HG03097 (cell line): ENCODE results near the gene GSTA2.
"Not testable (repeated sequence)": the region's sequence is repeated elsewhere in the genome, so short reads cannot be mapped to it uniquely, and the experiment has no call there.

ENCODE experiments used
- ATAC-seq: cut with Tn5 transposase; IDR thresholded peaks from one replicate; pipeline ENCODE4 v1.9.1; 2021; ENCODE audit not compliant: unreplicated experiment, low FRiP score

The GSTA2 gene

DNA sequence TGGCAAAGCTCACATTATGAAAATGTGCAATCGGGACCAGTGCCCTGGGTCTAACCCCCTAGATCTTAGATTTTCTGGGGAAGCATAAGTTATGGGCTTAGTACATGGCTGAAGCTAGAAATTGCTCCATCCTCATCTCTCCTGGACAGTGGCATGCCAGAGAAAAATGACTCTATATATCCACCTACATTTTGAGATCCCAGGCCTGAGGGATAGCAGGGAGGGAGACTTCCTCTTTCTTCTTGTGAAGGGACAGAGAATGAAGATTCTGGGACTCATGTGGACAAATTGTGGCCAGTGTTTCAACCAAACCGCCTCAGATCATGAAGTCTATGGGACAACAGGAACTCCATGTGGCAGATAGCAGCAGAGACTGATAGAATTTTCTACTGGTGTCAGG, 35.4 kb downstream of the GSTA2 start:
- ATAC-seq: no peak

DNA sequence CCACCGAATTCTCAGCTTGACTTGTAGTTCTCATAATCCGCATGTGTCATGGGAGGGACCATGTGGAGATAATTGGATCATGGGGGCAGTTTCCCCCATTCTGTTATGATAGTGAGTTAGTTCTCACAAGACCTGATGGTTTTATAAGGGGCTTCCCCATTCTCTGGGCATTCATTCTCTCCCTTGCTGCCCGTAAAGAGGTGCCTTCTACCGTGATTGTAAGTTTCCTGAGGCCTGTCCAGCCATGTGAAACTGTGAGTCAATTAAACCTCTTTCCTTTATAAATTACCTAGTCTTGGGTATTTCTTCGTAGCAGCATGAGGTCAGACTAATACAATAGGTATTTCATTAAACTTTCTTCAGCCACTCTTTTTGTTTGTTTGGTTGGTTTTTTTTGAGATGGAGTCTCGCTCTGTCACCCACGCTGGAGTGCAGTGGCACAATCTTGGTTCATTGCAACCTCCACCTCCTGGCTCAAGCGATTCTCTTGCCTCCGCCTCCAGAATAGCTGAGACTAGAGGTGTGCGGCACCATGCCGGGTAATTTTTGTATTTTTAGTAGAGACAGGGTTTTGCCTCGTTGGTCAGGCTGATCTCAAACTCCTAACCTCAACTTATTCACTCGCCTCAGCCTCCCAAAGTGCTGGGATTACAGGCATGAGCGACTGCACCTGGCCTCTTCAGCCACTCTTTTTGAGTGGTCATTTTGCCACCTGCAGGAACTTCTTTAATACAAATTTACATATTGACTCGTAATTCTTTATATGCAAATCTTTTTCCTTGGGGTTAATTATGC, 36.3 kb downstream of the GSTA2 start:
- no peak for ATAC-seq

- no peak for ATAC-seq
Observed at GRCh38 chr6:52726193-52726542, 37.1 kb downstream of the GSTA2 start.

GRCh38 chr6:52725535-52726192, 37.6 kb downstream of the GSTA2 start:
- no peak for ATAC-seq

GRCh38 chr6:52725143-52725534, 38.1 kb downstream of the GSTA2 start:
- ATAC-seq: no peak

DNA sequence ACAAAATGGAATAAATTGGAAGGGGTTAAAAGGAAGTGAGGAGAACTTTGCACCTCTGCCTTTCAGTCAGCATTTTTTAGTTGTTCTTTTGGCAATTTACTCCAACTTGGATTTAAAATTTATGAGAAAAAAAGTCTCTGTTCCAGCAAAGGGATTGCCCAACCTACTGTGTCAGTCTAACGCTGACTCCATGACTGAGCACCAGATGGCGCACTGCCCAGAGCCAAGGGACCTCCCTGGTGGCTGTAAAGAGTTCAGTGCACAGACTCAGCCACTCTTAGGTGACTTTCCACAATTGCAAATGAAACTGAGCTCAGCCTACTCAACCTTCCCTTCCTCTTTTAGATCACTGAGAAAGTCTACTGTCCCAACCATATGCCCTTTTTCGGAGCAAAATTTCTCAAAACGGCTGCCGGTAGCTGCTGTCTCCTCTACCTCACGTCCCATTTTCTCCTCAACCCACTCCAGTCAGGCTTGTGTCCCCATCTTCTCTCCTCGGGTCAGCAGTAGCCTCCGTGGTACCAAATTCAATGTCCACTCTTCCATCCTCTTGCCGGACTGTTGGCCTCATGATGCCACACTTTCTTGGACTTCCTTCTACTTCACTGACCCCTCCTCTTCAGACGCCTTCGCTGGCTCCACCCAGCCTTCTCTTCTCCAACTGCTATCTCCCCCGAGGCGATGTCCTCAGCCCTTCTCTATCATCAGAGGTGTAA, 38.7 kb downstream of the GSTA2 start:
- peak; percentile 88 for ATAC-seq

GRCh38 chr6:52724042-52724405, 39.3 kb downstream of the GSTA2 start:
- ATAC-seq: no peak

DNA sequence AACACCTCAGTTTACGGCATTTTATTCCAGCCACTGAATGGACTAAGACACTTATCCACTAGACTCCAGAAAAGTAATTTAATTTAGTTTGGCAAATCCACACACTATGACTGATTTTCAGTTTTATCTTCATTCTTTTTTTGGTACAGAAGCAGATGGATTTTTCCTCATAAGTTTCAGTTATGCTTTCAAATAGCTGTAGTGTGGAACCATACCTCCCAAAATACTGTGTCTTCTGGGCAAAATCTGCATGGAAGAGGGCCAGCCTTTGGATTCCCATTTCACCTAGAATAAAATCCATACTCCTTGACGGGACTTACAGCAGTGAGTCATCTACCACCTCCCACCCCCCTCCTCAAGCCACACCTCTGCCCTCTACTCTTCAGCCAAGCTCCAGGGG, 43.0 kb downstream of the GSTA2 start:
- no peak for ATAC-seq

DNA sequence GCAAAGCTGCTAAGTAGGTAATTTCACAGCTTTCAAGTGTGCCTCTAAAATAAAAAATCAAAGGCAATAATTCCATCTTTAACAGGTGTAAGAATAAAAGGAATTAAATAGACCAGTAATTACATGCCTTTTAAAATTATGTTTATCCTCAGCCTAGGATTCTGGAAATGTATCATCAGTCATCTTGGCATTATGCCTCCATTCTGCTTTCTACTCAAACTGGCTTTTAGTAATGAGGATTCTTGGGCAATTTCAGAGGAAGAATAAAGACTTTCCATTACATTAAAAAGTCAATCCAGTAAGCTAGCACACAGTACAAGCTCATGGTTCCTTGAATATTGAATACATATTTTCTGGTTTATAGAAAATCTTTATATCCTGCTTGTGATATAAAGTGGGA, 44.7 kb downstream of the GSTA2 start:
- no peak for ATAC-seq

DNA sequence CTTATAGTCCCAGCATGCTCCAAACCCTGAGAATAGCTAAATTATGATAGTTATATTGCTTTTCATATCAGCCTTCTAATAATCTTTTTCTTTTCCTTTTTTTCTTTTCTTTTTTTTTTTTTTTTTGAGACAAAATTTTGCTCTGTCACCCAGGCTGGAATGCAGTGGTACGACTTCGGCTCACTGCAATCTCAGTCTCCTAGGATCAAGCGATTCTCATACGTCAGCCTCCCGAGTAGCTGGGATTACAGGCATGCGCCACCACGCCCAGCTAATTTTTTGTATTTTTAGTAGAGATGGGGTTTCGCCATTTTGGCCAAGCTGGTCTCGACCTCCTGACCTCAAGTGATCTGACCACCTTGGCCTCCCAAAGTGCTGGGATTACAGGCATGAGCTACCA, 48.5 kb downstream of the GSTA2 start:
- ATAC-seq: not testable (repeated sequence)

- ATAC-seq: no peak
Observed at GRCh38 chr6:52712136-52712535, 51.1 kb downstream of the GSTA2 start.

GRCh38 chr6:52707963-52708680, 55.2 kb downstream of the GSTA2 start:
- ATAC-seq: no peak

DNA sequence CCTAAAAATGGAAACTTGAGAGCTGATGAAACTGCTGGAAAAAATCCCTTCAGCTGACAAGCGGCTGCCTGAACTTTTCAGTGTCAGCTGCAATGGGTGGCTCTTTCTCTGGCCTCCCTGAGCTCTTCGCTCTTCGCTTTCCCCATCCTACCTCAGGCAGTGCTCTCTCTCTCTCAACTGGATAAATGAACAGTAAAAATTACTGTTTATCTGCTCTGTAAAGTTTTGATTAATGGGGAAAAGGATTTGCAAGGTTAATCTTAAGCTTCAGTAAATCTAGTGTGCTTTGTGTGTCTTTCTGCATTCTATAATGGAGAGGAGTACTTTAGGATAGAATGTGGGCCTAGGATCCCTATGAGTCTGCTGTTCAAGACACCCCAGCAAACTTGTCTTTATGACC, 57.3 kb downstream of the GSTA2 start:
- ATAC-seq: no peak

DNA sequence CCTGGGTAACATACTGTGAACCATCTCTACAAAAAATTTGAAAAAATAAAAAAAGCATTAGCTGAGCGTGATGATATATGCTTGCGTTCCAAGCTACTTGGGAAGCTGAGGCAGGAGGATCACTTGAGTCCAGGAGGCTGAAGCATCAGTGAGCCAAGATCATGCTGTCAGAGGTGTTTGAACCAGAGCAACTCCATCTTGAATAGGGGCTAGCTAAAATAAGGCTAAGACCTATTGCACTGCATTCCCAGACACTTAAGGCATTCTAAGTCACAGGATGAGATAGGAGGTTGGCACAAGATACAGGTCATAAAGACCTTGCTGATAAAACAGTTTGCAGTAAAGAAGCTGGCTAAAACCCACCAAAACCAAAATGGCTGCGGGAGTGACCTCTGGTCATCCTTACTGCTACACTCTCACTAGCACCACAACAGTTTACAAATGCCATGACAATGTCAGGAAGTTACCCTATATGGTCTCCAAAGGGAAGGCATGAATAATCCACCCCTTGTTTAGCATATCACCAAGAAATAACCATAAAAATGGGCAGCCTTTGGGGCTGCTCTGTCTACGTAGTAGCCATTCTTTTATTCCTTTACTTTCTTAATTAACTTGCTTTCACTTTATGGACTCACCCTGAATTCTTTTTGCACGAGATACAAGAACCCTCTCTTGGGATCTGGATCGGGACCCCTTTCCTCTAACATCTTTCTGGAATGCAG, 58.3 kb downstream of the GSTA2 start:
- not testable (repeated sequence) for ATAC-seq

GRCh38 chr6:52704060-52704459, 59.2 kb downstream of the GSTA2 start:
- no peak for ATAC-seq
